Left cardiac atrium (tissue), 4 donors: ENCODE measurements around the gene GNB1. TPM values are rescaled to one million over a fixed set of nuclear protein-coding genes. Genes with fewer than 3 reads are reported as not detected.

Experiments
- ATAC-seq, 2 donors: fragments of 200-7000 bp; cut with Tn5 transposase; one replicate each; pipeline ENCODE4 v1.9.1; 2020; ENCODE audit warnings: mild to moderate bottlenecking in 2 of 2, moderate library complexity in 2 of 2
- DNase-seq: peaks from one replicate; pipeline ENCODE4 v3.0.0-alpha.2; 2020
- intact Hi-C, 2 donors: fragments of 100-400 bp; cut with DNase I; formaldehyde crosslinking; loops; one replicate each; pipeline versions ENCODE4 v1.14.1 to v1.15.1; 2022 to 2023
- total RNA-seq, 2 donors: library from RNA; stranded (reverse); fragmentation: NEBNext Ultra II Directional; extraction: Animal tissue kit (Norgen Biotek cat#: 25700); gene quantifications; one replicate each; pipeline ENCODE4 v1.2.1, GENCODE V29; 2021
- donor health status: DM: no; HTN: yes; CAD: no.
- donor health status: DM: no; HTN: yes; CAD: no; lungs with severe emphysema.
- donor health status: DM: yes; HTN: yes; CAD: no.
- donor health status: Dilated cardiomyopathy.

GNB1 gene
- total RNA-seq, 2 donors from 2014 or later = 188 to 206 TPM

DNA sequence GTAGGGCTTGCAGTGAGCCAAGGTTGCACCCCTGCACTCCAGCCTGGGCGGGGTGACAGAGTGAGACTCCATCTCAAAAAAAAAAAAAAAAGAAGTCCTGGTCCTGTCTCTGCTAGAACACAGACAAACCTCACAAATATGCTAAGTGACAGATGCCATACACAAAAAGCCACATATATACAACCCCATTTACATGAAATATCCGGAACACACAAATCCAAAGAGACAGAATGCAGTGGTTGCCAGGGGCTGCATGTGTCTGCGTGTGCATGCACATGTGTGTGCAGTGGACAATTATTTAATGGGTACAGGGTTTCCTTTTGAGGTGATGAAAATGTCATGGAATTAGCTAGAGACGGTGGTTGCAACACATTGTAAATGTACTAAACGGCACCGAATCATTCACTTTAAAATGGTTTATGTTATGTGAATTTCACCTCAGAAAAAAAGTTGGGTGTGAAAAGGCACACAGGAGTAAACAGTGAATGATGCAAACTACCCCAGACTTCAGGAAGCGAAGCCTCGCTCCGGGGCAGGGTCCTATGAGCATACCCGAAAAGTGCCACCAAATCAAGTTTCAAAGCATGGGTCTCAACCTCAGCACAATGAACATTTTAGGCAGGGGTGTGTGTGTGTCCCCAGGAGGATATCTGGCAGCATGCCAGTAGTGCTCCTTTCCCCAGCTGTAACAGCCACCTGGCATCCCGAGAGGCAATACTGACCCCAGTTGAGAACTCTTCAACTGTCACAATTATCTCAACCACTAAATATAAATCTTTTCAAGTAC lies 48.3 kb downstream of the GNB1 start:
- intact Hi-C loops = loop anchor here in 1 of 2 donors (5.0 kb wide), 1 partner anchor 40 kb away; no protein-coding TSS in a partner anchor
- no peak for DNase-seq
- no peak for ATAC-seq

DNA sequence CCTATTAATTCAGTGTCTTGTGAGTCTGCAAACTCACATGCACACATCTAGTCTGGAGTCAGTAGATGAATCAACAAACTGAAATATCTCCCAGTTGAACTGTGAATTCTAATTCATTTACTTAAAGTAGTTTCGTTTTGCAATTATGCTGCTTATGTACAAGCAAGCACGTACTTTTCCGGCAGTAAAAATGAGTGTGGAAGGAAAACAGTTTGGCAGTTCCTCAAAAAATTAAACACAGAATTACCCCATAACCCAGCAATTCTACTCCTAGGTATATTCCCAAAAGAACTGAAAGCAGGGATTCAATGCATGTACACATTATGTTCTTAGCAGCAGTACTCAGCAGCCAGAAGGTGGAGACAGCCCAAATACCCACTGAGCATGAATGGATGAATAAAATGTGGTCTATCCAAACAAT lies 49.3 kb downstream of the GNB1 start:
- DNase-seq = no peak

DNA sequence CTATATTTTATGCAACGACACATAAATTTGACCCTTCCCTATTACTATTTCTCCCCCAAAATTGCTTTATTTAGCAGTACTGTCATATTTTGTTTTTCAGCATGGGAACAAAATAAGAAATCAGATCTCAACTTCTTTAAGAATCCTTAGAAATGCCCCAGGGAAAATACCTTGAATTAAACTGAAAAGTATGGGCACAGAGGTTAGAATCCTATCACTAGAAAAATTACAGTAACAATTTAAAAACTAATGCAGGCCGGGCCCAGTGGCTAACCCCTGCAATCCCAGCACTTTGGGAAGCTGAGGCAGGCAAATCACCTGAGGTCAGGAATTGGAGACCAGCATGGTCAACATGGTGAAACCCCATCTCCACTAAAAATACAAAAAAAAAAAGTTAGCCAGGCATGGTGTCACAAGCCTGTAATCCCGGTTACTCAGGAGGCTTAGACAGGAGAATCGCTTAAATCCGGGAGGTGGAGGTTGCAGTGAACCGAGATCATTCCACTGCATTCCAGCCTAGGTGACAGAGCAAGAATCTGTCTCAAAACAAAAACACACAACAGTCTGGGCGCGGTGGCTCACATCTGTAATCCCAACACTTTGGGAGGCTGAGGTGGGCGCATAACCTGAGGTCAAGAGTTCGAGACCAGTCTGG lies 51.4 kb downstream of the GNB1 start:
- ATAC-seq = no peak
- intact Hi-C loops = loop anchor here in 1 of 2 donors (10.0 kb wide), 1 partner anchor 45 kb away; no protein-coding TSS in a partner anchor
- DNase-seq = no peak

More for the DNA sequence above, 49.3 kb downstream of the GNB1 start:
- intact Hi-C loops = loop anchor here in 1 of 2 donors (5.0 kb wide), 1 partner anchor 41 kb away; no protein-coding TSS in a partner anchor
- no peak for ATAC-seq

DNA sequence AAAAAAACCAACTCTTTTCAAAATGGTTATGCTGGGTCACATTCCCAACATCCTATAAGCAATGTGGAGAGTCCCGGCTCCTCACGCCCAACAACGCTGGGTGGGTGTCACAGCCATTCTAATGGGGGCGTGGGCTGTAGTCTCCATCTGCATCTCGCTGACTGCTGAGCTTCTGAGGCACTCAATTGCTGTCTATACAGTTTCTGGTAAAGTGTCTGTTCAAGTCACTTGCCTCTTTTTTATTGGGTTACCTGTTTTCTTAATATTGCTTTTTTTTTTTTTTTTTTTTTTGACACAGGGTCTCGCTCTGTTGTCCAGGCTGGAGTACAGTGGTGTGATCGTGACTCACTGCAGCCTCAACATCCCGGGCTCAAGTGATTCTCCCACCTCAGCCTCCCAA lies 54.8 kb downstream of the GNB1 start:
- DNase-seq (no peak), ATAC-seq (no peak)
- intact Hi-C loops = loop anchor here in 1 of 2 donors (10.0 kb wide), 1 partner anchor 49 kb away; no protein-coding TSS in a partner anchor

DNA sequence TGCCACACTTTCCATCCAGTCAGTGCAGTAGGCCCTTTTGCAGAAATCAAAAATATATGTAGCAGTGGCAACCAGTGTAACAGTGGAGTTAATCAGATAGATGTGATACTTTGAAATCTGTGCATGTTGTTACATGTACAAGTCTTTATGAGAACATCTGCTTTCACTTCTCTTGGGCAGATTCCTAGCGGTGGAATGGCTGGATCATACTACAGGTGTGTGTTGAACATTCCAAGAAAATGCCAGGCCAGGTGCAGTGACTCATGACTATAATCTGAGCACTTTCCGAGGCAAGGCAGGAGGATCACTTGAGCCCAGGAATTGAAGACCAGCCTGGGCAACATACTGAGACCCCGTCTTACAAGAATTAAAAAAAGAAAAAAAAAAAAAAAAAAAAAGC lies 55.3 kb downstream of the GNB1 start:
- ATAC-seq (no peak), DNase-seq (no peak)
- intact Hi-C loops = loop anchor here in 1 of 2 donors (10.0 kb wide), 1 partner anchor 49 kb away; no protein-coding TSS in a partner anchor

DNA sequence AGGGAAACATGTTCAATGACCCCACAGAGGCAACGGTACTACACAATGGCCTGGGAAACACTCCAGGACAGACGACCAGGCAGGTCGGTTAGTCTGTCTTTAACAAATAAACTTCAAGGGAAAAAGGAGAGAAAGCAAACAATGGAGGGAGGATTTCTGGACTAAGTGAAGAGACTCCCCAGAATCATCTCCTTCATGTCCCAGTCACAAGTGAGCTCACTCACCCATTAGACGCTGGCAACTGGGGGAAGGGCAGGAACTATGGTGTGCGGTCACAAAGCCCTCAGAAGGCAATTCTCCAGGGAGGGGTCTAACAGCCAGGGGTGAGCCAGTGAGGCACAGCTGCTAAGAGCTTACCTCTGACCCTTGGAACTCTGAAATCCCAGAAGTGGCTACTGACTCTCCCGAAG lies 57.0 kb downstream of the GNB1 start:
- DNase-seq (no peak), ATAC-seq (peak in 1 of 2 donors; percentile 15)
- intact Hi-C loops = loop anchor here in 1 of 2 donors (10.0 kb wide), 1 partner anchor 51 kb away; no protein-coding TSS in a partner anchor

DNA sequence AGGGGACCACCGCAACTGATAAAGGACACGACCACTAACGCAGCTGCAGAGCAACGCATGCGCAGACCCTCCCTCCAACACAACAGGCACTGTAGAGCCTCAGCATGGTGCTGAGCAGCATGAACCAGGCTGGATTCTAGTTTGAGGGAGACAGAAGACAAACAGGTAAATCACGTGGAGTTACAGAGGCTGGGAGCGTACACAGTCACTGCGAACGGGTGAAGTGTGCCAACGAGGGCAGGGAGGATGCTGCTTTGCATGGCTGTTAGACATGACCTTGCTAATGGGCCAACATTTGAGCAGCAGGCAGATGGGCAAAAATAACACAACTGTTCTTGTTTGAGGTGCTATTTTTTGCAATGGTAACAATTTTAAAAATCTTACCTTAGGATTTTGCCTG lies 57.4 kb downstream of the GNB1 start:
- peak in 1 of 2 donors; percentile 67 for ATAC-seq
- no peak for DNase-seq
- intact Hi-C loops = loop anchor here in 1 of 2 donors (10.0 kb wide), 1 partner anchor 51 kb away; no protein-coding TSS in a partner anchor

DNA sequence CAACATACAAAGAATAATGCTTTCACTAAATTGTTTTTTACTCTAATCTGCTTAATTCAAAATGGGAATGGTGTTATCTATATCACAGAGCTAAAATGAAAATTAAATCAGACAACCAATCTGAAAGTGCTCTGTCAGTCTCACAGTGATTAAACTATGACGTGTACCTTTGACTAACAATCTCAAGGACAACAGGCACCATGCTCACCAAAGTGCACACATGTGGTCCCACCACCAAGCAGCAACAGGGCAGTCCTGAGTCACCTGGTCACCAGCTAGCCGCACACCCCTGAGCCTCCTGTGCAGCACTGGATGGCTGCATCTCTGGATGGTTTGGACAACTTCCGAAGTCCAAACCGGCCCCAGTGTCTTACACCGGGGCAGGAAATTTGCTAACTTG lies 58.1 kb downstream of the GNB1 start:
- intact Hi-C loops = loop anchor here in 1 of 2 donors (10.0 kb wide), 1 partner anchor 52 kb away; no protein-coding TSS in a partner anchor
- ATAC-seq (peak in 1 of 2 donors; percentile 42), DNase-seq (no peak)

DNA sequence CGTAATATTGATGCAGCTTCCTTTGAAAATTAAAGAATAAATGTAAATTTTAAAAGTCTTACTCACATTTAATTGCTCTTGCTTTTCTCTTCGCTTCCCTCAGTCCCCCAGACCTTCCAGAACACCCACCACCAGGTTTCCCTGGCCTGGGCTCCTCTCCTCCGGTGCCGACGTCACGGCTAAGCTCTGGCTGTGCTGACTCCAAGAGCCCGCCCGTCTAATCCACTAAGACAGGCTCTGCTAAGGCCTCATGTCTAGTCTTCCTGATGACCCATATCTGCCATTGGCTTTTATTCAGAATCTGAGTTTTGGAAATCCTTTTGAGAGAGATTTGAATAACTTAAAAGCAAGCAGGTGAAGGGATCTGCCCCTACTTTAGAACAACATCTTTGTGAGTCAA lies 58.7 kb downstream of the GNB1 start:
- DNase-seq = no peak
- no peak for ATAC-seq
- intact Hi-C loops = loop anchor here in 1 of 2 donors (10.0 kb wide), 1 partner anchor 53 kb away; no protein-coding TSS in a partner anchor

DNA sequence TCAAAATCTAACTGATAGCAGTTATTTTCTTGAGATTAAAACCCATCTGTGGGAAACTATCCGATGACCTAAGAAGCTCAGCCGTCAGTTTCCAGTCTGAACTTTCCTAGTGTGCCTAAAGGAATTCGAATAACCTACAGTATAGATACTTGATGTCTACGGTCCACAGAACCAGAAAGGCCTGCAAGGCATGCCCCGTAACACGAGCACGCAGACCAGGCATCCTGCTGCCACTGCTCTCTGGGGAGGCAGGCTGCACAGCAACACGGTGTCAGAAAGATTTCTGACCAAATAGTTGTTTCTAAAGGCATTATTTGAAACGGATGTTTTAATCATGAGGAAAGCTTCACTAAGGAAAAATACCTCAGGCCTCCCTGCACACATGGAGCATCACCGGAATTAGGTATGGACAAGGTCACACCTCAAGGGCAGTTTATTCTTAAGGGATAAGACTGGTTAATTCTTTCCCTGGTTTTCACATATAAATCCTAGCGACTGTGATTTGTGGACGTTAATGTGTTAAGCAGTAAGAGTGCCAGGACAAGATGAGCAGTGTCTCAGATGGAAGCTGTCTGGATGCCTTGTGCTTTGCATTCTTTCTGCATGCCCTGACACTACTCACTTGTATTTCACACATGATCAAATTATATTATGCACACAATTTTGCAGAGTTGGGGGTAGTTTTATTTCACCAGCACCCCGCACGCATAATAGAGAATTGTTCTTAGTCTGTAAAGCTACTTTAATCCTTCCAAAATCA lies 63.6 kb downstream of the GNB1 start:
- intact Hi-C loops = no loop called here

DNA sequence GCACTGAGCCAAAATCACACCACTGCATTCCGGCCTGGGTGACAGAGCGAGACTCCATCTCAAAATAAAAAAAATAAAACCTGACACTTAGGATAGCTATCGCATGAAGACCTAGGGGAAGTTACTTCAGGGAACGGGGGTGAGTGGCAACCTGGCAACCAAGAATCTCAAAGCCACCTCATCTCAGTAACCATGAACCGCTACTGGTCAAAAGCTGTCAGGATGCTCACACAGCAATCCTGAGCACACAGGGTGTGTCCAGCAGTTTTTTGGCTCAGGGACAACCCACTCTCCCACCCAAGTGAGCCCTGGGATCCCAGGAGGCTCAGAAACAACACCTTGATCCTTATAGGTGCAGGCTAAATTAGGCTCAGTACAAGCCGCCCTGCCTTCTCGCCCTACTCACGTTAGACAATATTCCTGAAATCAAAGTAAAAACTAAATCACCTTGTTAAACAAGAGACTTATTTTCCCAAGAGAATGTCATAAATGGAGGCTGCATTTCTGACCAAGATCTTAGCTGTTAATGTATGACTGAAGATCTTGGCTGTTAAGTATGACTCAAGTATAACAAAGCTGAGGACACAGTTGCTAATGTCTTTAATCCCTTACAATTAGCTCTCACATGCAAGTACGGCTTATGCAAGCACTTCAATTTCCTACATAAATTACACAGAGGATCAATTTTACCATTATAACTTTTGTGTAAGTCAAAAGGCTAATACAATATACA lies 64.4 kb downstream of the GNB1 start:
- ATAC-seq (peak in 1 of 2 donors; percentile 23), DNase-seq (no peak)
- intact Hi-C loops = no loop called here

More for the DNA sequence above, 63.6 kb downstream of the GNB1 start:
- ATAC-seq (no peak), DNase-seq (no peak)

DNA sequence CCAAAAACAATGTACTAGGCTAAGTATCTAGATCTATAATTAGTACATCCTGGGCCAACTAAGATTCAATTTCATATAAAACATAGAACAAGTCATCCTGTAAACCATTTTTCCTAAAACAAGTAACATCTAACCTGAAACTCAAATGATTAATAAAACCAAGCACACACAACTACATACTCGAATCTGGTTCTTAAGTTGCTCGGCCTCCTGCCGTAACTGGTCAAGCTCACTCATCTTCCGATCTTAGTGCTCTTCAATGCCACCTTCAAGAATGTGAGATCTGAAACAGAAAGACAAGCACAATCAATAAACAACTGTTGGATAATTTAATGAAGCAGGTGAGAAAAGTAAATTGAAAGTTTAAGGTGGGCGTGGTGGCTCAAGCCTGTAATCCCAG lies 65.7 kb downstream of the GNB1 start:
- ATAC-seq (no peak), DNase-seq (no peak)
- intact Hi-C loops = no loop called here

DNA sequence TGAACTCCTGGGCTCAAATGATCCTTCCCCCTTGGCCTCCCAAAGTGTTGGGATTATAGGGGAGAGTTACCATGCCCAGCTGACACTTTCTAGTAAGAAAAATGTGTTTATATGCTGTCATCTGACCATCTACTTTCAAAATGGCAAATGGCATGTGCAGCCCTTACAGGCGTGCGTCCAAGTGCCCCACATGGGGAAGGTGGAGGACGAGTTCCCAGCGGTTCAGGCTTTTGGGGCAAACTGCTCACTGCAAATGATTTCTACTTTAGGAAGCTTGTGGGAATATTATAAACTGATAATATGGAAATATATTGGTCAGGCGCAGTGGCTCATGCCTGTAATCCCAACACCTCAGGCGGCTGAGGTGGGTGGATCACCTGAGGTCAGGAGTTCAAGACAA lies 71.1 kb downstream of the GNB1 start:
- no peak for DNase-seq
- no peak for ATAC-seq
- intact Hi-C loops = no loop called here

DNA sequence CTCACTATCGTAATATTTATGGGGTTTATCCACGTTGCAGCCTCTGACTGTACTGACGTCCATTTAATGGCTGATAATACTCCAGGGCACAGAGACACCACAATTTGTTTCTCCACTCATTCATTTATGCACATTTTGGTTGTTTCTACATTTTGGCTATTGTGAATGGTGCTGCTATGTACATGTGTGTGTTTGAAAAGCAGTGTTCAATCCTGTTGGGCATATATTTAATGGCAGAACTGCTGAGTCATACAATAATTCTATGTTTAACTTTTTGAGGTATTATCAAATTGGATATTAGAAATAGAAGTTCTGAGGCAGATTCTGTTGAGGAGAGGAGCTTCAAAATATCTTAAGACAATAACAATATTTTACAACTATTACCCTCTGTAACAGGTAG lies 73.7 kb downstream of the GNB1 start:
- DNase-seq = no peak
- no peak for ATAC-seq
- intact Hi-C loops = no loop called here

DNA sequence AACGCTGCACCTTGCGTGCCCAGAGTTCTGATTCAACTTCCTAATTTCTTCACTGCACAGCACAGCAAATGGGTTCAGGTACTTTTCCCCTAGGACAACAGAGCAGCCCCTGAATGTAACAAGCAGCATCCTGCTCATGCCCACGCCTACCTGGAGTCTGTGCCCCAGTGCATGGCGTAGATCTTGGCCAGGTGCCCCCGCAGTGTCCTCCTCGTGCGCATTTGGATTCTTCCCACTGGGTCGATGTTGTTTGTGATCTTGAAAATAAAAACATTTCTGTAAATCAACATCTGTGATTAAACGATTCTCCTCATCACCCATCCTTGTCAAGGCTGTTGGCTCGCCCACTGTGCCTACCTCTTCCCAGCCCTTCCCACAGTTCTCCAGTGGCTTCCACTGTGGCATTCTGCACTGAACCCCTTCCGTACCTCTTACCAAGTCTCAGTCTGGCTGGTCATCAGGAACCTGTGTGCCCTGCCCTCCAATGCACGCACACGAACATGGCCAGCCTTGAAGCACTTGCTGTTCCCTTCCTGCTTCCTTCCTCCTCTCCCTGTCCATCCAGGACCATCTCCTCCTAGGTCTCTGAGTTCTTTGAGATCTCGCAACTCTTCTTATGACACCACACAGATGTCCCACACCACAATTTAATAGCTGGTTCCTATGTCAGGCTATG lies 75.1 kb downstream of the GNB1 start:
- no peak for ATAC-seq
- intact Hi-C loops = no loop called here
- no peak for DNase-seq

DNA sequence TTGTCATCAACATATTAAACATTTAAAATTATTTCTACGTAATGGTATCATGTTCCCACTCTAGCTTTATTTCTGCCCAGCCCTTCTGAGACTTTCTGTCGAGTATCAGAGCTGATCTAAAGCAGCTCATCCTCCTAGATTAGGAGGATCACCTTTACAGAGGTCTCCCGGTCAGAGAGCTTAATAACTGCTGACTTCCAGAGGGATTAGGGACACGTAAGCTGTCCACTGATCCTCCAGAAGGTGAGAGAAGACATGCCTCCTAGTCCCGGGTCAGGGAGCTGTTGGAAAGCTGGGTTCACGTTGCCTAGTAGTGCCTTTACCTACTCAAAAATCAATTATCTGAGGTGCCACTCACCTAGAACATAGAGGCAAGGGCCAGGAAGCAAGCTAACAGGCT lies 81.4 kb downstream of the GNB1 start:
- intact Hi-C loops = no loop called here
- DNase-seq (no peak), ATAC-seq (no peak)

DNA sequence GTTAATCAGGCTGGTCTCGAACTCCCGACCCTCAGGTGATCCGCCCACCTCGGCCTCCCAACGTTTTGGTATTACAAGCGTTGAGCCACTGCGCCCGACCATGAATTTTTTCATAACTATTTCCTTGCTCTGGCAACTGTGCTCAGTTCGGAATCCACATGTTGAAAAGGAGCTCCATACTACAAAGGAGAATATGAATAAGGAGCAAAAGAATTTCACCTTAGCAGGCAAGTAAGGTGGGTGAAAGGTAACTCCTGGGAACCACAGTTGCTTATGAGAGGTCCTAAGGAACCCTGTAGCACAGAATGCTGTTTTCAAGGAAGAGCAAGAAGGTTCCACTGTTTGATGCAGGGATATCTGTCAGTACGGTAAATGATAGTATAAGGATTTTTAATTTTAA lies 82.7 kb downstream of the GNB1 start:
- intact Hi-C loops = no loop called here
- ATAC-seq = no peak
- no peak for DNase-seq

DNA sequence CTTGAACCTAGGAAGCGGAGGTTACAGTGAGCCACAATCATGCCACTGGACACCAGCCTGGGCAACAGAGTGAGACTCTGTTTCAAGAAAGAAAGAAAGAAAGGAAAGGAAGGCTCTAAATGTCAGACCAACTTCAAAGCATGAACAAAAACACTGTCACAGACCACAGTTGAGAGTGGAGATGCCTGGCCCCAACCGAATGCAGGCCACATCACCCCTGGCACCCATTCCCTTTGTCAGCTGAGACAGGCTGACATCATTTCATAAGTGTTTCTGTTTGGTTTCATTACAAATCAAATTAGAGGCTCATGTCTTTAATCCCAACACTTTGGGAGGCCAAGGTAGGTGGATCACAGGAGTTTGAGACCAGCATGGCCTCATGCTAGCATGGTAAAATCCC lies 84.0 kb downstream of the GNB1 start:
- intact Hi-C loops = no loop called here
- DNase-seq (no peak), ATAC-seq (peak in 1 of 2 donors; percentile 13)
